GM20431 (cell line): Measurements from ENCODE around the gene GZMM.

ENCODE experiments used
- in situ Hi-C: fragments of 300-500 bp; cut with MseI, MboI; formaldehyde crosslinking; loops from one replicate; pipeline ENCODE4 v1.15.0; 2020; ENCODE audit warnings: low sequenced_read_pairs; ENCODE audit not compliant: unreplicated experiment

Gene GZMM

DNA sequence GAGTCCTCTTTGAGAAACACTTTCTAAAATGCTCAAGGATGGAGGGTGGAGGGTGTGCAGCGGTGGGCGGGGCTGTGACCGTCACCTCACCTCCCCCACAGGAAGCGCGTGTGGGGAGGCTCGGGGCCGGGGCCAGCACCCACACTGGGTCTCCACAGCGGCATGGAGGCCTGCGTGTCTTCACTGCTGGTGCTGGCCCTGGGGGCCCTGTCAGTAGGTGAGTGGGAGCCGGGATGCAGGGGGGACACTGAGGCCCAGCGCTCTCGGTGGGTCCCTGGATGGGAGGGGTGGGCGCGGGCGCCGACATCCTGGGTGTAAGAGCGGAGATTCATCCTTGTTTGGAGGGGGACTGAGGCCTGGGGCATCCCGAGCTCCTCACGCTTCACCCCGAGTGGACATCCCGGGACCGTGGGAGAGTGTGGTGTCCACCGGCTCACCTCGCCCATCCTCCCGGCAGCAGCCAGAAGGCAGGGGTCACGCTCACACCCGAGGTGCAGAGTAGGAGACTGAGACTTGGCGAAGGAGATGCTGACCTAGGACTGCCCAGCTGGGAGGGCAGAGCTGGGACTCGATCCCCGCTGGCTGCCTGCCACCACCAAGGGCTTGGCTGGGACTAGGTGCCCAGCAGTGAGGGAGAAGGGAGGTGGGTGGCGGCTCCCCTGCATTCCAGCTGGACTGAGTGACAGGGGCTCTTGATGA, at the start of gene GZMM:
Gene GZMM (plus strand): TSS at position 144 of the 699 bp plus-strand sequence. CDS start 19 bp downstream, at position 163.
- in situ Hi-C loops: no loop called here

- in situ Hi-C loops: no loop called here
Measured at GRCh38 chr19:494171-495080, 49.4 kb upstream of the GZMM start.

DNA sequence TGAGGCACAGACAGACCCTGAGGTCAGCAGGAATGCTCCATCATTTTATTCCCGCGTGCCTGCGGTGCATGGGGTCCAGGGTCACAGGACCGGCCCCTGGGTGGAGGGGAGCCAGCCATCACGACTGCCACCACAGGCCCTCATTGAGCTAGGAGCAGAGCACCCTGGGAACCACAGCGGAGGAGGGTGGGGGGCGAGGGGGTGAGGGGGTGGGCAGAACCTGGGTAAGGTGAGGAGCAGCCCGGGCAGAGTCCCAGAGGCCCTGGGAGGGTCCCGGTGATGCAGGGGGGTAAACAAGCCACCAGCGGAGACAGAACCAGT, 48.8 kb upstream of the GZMM start:
- in situ Hi-C loops: no loop called here

DNA sequence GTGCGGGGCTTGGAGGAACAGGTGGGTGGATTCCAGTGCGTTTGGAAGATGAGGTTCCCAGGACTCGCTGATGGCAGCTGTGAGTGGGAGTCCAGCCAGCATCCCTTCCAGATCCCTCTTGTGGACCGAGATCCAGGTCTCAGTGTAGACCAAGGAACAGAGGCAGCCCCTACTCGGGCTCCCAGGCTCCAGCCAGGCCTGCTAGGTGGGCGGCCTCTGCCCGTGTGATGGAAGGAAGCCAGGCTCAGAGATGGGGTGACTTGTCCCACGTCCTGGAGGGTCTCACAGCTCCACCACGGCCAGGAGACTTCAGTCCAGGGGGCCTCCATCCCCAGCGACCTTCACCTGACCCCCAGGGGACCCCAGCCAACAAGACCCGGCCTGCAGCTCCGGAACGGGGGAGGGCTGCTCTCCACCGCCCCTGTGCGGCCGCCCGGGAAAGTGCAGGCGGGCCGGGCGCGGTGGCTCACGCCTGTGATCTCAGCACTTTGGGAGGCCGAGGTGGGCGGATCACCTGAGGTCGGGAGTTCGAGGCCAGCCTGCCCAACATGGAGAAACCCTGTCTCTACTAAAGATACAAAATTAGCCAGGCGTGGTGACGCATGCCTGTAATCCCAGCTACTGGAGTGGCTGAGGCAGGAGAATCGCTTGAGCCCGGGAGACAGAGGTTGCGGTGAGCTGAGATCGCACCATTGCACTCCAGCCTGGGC, 48.3 kb upstream of the GZMM start:
- in situ Hi-C loops: no loop called here

GRCh38 chr19:496112-496665, 47.7 kb upstream of the GZMM start, which contains the start of gene MADCAM1:
Gene MADCAM1 (plus strand): TSS chr19:496486. CDS start chr19:496500, 14 bp downstream.
- in situ Hi-C loops: no loop called here

- in situ Hi-C loops: no loop called here
Measured at GRCh38 chr19:496986-497385, 46.9 kb upstream of the GZMM start.

DNA sequence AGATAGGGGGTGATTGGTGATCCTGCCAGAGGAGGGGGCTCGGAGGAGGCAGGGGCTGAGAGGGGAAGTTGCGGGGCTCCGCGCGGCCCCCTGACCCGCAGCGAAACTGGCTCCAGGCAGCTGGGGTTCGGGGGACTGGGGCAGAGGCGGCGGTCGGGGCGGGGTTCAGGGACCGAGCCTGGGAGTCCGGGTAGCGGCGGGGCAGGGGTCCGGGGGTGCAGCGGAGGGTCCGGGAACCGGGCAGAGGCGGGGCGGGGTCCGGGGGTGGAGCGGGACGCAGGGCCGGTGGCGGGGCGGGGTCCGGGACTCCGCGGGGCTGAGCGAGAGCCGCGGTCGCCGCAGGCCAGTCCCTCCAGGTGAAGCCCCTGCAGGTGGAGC, 46.4 kb upstream of the GZMM start:
- in situ Hi-C loops: no loop called here

- in situ Hi-C loops: no loop called here
Measured at GRCh38 chr19:497869-498510, 45.9 kb upstream of the GZMM start.

DNA sequence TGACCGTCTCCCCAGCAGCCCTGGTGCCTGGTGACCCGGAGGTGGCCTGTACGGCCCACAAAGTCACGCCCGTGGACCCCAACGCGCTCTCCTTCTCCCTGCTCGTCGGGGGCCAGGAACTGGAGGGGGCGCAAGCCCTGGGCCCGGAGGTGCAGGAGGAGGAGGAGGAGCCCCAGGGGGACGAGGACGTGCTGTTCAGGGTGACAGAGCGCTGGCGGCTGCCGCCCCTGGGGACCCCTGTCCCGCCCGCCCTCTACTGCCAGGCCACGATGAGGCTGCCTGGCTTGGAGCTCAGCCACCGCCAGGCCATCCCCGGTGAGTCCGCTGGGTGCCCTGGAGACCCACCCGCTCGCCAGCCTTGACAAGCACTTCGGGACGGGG, 45.4 kb upstream of the GZMM start:
- in situ Hi-C loops: no loop called here

DNA sequence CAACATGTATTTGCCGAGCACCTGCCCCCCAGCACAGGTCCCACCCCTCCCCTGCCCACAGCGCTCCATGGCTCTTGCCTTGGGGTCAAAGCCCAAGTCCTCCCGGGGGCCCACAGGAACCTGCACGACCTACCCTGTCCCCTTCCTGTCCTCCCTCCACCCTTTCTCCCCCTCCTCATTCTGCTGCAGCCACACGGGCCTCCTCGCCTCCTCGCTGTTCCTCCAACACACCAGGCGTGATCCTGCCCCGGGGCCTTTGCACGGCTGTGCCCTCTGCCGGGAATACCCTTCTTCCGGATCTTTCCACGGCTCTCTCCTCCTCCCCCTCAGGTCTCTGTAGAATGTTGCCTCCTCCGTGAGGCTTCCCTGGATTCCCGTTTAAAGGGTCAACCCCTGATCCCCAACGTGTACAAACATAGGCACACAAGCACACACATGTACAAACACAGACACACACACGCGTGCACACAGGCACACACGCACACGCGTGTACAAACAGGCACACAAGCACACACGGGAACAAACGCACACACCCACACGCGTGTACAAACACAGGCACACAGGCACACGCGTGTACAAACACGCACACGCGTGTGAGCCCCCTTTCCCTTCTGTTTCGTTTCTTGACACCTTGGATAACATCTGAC, 44.8 kb upstream of the GZMM start:
- in situ Hi-C loops: no loop called here

- in situ Hi-C loops: no loop called here
Measured at GRCh38 chr19:501646-502045, 42.2 kb upstream of the GZMM start.

- in situ Hi-C loops: no loop called here
Measured at GRCh38 chr19:504616-505015, 39.2 kb upstream of the GZMM start.

GRCh38 chr19:506404-507285, 37.2 kb upstream of the GZMM start:
- in situ Hi-C loops: no loop called here

DNA sequence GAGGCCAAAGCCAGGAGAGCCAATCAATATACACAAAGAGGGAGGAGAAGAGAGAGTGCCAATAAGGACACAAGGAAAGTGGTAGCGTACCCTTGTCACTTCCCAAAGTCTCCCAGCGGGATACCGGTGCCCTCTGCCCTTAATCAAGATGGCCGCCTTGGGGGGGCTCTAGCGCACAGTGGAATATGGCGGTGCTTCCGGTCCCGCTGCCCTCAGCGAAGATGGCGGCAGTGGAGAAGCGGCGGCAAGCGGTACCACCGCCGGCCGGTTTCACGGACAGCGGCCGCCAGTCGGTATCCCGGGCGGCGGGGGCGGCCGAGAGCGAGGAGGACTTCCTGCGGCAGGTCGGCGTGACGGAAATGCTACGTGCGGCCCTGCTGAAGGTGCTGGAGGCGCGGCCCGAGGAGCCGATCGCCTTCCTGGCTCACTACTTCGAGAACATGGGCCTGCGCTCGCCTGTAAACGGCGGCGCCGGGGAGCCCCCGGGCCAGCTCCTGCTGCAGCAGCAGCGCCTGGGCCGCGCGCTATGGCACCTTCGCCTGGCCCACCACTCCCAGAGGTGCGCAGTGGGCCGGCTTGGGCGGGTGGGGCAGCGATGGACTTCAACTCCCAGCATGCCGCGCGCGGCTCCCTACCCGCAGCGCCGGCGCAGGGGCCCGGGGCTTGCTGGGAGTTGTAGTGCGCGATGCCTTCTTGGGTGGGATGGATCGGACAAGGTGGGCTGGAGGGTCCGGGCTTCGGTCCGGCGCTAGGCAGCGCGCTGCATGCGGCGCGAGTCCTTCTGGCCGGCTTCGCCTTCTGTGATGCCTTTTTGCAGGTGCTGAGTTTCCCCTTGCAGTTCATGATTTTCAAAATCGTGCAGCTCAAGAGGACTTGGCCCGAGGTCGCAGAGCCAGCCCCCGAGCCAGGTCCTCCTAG, 36.3 kb upstream of the GZMM start, which contains the start of gene TPGS1:
Gene TPGS1 (plus strand): TSS at position 212 of the 918 bp plus-strand sequence. CDS start 10 bp downstream, at position 222.
- in situ Hi-C loops: no loop called here

DNA sequence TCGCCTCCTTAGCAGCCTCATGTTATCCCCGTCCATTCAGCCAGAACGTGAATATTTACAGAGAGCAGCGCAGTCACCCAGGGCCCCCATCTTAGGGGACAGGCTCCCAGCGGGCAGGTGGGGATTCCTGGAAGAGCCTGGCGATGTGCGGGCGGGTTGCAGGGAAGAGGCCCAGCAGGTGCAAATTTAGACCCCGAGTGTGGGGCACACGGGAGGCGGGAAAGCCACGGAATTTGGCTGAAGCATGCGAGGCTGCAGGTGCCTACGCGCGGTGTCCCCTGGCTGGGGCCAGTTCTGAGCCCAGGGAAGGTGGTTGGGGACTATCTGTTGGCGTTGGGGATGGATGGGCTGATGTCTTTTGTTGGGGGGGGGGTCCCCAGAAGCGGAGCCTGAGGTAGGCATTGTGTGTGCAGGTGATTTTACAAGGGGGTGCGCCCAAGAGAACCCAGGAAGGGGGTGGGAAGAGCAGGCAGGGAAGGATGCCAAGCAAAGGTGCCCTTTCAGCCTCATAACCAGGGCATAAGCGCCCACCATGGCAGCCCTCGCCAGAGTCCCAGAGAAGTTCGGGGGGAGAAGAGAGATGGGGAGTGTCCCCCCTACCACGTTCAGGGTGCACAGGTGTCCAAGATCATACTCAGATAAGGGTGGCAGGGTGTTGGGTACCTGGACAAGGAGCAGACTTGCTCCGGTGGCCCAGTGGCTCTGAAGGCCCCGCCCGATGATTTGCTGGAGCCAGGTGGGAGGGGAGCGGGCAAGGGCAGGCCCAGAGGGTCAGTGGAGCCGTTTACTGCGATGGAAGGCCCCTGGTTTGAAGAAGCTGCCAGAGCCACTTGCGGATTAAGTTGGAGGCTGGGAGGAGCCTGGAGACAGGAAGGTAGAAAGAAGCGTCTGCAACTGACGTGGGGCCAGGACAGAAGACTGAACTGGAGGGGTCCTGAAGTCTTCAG, 35.4 kb upstream of the GZMM start:
- in situ Hi-C loops: no loop called here

- in situ Hi-C loops: no loop called here
Measured at GRCh38 chr19:510606-511100, 33.2 kb upstream of the GZMM start.
